SK-N-MC (cell line): ENCODE measurements around the gene VN1R5.

Experiments
- EZH2 ChIP-seq: fragments of 200-600 bp; sonication (generic); IDR thresholded peaks from one replicate; pipeline ENCODE4 v1.6.1; 2017; ENCODE audit warnings: antibody characterized with exemption
- POLR2AphosphoS5 ChIP-seq: IDR thresholded peaks from 2 replicates; pipeline ENCODE4 v1.6.1; 2012; ENCODE audit warnings: mild to moderate bottlenecking, low read depth, low read length, borderline replicate concordance

DNA sequence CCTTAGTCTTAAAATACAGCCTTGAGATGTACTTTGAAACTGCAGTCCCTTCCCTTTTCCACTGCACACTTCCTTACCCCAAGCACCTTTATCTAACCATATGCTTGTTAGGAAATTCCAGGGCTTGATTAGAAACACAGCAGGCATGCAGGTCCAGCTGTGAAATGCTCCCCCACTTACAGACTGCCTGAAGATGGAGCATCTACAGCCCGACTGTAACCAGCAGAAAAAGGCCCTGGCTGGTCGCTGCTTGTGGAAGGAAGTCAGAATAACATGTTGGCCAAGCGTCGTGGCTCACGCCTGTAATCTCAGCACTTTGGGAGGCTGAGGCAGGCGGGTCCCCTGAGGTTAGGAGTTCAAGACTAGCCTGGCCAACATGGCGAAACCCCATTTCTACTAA lies 37.2 kb downstream of the VN1R5 start:
- TF ChIP-seq POLR2AphosphoS5 (no peak), EZH2 (no peak)
